HG03558 (cell line): Measurements from ENCODE around the gene PALS1.
A peak's percentile ranks its signal among the peaks of the same experiment; 100 is the strongest.

Experiments
- ATAC-seq: cut with Tn5 transposase; IDR thresholded peaks from one replicate; pipeline ENCODE4 v1.9.1; 2021; ENCODE audit warnings: moderate number of reproducible peaks; ENCODE audit not compliant: unreplicated experiment; ENCODE audit errors: extremely low read depth

PALS1 gene

DNA sequence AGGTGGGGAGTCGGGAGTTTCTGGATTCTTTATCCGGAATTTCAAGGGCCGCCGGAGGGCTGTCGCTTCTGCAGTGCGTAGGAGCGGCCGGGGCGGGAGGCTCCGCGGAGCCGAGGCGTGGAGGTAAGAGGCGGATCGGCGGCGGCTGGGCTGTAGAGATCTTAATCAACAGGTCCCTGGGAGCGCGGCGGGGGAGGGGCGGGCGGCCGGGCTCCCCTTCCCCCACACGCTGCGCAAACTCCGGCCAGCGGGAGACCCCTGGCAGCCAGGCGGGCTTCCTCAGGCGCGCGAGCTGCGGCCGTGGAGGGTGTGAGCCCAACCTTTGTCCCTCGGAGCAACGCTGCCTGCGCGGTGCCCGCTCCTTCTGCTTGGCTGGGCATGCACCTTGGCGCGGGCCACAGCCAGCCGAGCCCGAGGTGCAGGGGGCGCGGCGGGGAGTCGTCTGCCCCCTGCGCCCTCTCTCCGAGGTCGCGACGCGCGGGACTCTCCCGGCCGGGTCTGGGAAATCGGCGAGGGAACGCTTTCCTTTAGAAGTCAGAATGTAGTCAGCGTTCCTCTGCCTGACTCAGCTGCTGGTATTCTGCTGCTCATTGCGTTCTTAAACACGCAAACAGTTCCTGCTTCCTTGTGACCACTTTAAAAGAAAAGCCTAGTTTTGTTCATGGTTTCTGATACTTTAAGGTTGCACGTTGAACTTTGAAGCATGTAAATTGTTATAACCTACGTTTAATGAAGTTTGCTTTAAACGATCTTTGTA is at the start of gene PALS1:
PALS1 (plus strand) TSS at position 25 of the 757 bp plus-strand sequence. CDS start 37,736 bp downstream, outside the sequence.
- peak; percentile 19 for ATAC-seq

DNA sequence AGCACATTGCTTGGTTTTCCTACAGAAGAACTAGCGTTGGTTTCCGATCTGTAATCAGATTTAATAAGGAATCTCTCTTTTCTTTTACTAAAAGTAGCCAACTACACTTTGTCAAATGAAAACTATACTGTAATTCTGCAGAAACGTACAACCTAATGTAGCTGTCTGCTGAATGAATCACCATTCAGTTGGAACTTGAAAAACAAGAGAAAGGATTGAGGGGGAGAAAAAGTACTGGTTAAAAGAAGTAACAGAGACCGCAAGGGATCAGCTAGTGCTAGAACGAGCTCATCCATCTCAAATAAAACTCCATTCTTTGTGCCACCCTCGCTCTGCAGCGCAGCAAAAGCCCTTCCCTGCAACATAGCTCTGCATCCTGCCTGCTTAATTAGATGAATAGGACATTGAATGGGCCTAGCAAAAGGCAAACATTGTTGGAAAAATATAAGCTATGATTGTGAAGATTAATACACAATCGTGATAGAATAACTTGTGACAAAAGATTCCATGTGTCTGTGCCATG is 49.4 kb upstream of the PALS1 start:
- no peak for ATAC-seq

DNA sequence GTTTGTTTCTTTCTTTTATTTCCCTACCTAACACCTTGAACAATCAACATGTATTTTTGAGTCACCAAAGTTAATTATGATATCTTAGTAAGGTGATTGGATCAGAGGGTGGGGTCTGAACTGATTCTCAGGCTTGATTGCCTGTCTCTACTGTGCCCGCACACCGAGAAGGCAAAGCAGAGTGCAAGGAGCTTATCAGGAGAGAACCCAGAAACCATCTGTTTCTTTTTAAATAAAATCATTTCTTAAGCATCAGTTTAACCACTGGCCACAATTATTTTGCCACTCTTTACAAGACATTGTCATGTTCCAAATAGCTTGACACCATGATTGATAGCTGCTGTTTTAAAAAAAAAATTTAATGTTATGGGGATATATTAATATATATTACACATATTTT is 48.9 kb upstream of the PALS1 start:
- no peak for ATAC-seq

DNA sequence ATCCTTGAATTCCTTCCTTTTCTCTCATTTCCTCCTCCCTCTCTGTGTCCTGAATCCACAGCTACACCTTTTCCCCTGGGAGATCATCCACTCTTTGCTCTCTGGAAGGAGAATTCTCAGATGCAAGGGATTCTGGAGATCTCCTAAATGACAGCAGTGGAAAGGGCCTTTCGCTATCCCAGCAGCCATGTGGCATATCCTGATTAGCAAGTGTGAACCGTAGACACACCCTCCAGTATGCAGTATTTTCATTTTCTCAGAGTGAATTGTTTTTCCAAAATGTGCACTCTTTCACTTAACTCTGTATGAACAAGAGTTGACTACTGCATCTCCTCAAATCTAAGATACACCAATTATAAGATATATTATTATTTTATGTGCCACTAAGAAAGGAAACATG is 46.0 kb upstream of the PALS1 start:
- ATAC-seq = no peak

DNA sequence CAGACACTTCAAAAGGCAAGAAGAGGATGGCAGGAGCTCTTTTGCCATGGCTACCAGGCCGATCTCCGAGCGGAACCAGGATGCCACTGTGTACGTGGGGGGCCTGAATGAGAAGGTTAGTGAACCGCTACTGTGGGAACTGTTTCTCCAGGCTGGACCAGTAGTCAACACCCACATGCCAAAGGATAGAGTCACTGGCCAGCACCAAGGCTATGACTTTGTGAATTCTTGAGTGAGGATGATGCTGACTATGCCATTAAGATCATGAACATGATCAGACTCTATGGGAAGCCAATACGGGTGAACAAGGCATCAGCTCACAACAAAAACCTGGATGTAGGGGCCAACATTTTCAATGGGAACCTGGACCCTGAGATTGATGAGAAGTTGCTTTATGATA is 42.2 kb upstream of the PALS1 start:
- no peak for ATAC-seq

DNA sequence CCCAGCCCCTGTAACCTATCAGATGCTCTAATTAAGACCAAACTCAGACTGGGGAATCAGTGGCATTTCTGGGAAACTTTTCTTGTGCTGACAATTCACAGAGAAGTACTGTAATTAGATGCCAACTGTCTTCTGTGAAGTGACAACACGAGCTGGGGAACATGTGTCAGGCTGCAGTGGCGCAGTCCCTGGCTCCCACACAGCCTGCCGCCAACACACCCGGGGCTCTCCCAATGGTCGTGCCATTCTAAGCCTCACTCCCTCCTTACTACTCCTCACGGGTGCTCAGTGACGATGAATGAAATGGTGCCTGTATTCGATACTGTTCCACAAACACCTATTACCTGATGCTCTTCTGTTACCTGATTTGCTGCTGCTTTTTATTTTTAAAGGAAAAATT is 33.4 kb upstream of the PALS1 start:
- no peak for ATAC-seq

DNA sequence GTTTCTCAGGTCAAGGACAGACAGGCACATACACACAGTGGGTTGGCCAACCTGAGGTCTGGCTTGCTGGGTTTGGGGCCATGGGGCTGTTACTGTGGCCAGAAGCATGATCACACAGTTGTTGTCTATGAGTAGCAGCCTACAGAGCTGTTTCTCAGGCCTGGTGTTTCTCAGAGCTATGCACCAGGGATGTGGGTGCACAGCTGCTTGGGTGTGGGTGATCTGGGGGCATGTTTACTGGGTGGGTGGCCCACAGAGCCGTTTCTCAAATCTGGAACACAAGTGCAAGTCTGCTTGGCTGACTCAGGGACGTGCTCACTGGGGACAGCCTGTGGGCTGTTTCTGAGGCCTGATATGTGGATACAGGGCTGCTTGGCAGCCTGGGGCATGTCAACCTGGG is 23.1 kb upstream of the PALS1 start:
- ATAC-seq = no peak

DNA sequence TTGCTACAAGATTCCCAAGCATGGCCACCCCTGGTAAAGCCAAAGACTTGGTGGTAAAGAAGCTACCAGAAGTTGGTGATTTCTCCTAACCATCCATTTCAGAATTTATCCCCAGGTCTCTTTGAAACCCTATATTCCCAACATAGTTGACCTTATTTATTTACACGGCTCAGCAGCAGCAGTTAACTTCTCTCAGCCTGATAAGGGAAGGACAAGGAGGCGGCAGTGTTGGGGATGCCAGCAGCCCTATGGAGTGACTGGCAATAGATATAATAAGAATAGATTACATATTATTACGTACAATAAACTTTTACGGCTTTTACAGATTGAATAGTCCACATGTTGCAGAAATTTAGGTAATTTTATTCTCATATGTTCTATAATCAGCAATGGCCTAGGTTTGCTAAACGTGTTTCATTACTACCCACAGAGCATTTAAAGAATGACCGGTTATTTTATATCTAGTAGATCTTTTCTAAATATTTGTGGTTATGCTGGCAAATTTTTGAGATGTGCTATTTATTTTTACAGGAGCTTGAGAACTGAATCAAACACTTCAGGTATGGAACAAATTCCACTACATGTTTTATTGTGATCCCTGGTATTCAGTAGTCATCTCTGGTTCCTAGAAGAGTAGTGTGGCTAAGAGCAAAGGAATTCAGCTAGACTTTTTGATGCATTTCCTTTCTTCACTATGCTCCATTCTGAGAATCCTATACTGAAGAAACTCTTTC is 19.8 kb upstream of the PALS1 start:
- ATAC-seq = no peak

DNA sequence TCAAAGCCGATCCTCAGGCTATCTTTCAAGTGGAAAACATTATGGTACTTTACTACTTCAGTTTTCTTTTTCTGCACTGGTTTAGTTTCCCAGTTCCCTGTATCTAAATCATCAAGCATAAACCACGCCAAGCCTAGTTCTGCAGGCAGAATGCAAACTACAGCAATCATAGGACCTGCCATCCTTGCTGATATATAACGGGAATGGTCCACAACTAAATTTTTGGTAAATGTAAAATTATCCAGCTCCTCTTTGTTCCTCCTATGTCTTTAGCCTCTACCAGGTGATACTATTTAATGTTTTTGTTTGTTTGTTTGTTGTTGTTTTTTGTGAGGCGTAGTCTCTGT is 19.3 kb upstream of the PALS1 start:
- ATAC-seq = no peak

DNA sequence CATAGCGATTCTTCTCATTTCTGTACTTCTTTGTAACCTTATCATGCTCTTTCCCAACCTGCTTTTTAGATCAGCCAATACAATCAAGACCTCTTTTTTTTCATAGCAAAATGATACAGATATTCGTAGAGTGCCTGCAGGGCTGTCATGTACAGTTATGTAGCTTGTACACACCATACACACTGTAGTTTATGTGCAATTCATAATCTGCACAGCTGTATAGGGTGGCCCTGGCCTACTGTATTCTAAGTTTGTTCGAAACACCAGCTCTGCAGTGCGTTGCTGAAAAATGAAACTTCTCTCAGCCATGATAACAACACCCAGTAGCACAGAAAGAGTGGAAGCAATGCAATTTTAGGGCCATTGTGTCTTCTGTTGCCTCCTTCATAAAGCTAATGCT is 15.7 kb upstream of the PALS1 start:
- ATAC-seq = no peak

DNA sequence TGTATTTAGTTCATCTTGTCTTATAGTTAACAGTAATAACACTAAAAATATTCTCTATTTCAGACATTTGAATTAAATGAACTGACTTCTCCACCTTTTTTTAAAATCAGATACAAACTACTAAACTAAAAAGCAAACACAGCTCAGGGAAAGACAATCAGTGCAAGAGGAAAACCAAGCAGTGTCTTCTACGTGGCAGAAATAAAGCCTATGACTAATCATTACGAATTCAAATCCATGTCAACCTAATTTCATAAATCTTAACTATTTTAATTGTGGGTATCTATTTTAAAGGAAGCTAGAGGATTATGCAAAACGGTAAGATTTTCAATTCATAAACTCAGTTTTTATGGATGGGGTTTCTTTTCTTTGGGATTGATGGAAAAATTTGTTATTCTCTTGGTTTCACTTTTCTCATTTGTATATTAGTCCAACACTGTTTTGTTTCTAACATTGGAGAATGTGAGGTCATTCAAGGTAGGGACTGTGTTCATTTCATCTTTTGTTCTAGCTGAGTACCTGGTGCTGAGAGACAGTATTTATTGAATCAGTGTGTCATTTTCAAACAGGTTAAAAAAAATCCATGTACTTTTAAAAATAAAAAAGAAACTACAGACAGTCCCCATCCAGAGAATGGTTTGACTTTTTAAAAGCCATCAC is 12.8 kb upstream of the PALS1 start:
- no peak for ATAC-seq

DNA sequence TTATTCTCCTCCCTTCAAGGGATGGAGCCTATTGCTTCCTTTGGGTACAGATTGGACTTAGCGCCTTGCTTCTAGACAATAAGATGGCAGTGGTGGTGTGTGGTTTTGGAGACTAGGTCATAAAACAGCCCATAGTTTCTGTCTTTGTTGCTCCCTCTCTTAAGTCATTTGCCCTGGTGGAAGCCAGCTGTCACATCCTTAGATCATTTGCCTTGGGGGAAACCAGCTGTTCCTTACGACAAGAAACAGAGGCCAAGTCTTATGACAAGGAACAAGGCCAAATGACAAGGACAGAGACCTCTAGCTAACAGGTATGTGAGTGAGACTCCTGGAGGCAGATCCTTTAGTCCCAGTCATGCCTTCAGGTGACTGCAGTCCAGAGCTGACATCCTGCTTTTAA is 9.2 kb upstream of the PALS1 start:
- no peak for ATAC-seq

DNA sequence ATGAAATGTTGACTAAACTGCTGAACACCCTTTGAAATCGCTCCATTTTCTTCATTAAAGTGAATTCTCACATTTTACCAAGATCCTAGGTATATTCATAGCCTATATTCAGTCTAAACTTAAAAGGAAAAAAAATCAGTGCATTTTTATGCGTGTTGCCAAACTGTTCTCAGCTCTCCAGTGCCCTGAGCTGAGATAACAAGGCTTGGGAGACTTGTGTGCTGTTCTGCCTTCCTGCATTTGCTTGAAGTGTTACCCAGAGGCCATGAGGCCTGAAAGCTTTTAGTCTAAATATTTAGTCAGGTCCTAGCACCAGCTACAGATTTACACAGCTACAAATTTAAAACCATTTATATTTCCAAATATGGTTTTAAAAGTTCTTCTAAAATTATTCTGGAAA is 8.6 kb upstream of the PALS1 start:
- no peak for ATAC-seq

DNA sequence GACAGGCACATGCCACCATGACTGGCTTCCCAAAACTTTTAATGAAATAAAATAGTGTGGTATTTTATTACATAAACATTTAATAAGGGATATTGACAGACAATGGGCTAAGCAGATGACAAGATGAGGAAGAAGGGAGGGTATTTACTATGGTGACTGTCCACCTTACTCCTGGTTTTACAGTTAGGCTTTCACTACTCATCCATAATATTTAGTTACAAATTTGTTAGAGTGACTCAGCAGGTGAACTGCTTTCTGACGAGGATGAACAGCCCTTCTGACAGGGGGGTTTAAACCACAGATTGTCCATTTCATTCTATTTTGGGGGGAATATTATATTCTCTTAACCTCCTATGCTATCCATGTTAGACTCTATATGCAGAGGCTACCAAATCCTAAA is 3.6 kb upstream of the PALS1 start:
- ATAC-seq = no peak

DNA sequence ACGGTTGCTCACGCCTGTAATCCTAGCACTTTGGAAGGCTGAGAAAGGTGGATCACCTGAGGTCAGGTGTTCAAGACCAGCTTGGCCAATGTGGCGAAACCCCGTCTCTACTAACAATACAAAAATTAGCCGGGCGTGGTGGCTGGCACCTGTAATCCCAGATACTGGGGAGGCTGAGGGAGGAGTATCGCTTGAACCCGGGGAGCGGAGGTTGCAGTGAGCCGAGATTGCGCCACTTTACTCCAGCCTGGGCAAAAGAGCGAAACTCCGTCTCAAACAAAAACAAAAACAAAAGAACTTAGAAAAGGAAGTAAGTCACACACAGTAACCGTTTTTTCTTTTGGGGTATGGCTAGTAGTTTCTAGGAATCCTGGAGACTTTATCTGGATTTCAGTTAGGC is 1.7 kb upstream of the PALS1 start:
- no peak for ATAC-seq

DNA sequence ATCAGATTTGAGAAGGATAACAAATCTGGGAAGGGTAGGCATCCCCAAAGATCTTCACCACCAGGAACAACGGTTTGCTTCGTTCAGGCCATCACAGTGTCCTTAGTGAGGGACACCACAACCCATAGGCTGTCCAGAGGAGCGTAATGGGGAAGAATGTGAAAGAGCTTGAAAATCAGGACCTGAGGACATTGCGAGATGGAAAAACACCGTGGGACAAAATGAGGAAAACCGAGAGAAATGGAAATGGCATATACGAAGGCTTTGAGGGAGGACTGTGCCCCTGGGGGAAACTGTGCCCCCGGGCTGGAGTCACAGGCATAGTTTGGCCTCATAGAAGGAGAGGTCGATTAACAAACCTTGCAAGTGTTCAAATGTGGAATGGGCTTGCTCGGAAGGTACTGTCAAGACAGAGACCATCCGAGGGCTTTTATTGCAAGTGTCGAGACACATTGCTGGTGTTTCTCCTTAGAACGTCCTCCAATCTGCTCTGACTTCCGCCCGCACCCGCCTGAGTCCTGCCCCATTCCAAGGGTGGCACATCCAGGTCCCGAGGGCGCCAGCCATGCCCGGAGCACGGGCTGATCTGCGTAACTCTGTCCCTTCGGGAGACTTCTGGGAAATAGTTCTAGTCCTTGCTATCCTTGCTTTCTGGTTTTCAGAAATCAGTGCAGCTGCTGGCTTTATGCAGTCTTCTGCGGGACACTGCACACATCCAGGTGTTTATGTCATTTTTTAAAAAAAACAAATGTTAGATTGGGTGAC is 885 bp upstream of the PALS1 start:
- ATAC-seq = no peak

DNA sequence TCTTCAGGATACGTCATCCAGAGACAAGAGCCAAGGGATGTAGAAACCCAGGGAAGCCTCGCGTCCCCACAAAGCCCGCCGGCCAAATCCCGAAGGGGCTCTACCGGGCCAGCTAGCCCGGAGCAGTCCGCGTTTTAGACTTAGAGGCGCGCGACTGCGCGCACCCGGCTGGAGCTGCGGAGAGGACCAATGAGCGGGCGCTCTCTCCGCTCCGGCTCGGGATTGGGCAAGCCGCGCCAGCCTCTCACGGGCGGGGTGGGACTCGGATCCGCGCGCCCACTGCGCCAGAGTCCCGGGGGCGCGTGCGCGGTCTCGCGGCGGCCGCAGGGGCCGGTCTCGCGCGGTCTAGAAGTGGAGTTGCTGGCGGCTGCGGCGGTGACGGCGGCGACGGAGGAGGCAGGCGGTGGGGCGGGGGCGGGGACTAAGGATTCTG is 241 bp upstream of the PALS1 start:
- peak; percentile 87 for ATAC-seq

DNA sequence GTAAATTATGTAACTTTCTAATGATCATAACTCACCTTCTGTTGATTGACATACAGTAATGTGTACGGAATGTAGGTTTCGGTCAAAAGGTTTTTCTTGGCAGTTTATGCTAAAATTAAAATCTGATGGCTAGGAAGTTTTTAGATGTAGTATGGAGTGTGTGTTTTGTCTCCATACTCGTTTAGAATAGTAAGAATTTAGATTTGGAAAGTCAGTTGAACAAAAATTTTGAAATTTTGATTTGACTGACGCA is 859 bp downstream of the PALS1 start:
- ATAC-seq = no peak

DNA sequence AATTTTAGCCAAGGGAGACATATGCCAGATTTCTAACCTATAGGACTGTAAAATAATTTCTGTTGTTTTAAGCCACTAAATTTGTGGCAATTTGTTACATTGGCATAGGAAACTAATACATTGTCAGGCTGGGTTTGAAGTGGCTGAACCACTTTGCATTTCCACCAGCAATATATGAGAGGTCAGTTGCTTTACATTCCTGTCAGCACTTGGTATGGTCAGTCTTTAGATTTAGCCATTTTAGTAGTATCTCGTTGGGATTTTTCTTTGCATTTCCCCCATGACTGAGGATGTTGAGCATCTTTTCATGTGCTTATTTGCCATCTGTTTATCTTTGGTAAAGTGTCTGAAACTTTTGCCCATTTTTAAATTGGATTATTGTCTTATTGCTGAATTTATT is 3.9 kb downstream of the PALS1 start:
- ATAC-seq = no peak

DNA sequence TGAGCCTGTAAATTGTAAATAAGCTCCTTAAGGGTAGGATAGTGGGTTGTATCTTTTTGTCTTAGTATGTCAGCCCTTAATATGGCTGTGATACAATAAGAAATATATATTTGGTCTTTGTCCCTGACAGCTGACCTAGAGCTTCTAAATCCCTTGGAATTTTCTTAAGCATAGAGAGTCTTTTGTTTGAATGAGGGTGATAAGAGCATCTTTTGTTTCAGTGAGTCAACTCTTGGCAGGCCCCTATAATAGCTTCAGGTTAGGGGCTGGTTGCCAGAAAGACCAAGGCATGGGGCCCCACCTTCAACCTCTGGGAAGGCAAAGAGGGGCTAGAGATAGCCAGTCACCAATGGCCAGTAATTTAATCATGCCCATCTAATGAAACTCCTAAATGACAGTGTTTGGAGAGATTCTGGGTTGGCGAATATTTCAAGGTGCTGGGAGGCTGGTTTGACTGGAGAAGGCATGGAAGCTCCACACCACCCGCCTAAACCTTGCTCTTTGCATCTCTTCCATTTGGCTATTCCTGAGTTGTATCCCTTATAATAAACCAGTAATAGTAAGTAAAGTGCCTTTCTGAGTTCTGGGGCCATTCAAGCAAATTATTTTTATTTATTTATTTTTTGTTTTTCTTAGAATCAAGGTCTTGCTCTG is 10.5 kb downstream of the PALS1 start:
- ATAC-seq = no peak
